A549 (cell line): ENCODE measurements around the gene RNF2. TPM values are rescaled to one million over a fixed set of nuclear protein-coding genes. Genes with fewer than 3 reads are reported as not detected.

Experiments
- ATAC-seq, 2 experiments: fragments of 200-7000 bp in 1 of 2; fragments of >200 bp in 1 of 2; cut with Nextera tagmentation in 1 of 2; cut with Tn5 transposase in 1 of 2; 3 replicates each; pipeline versions ENCODE4 v1.8.0 to v1.9.1; 2018 to 2020; ENCODE audit warnings: mild to moderate bottlenecking in 1 of 2, moderate library complexity in 1 of 2
- CTCF ChIA-PET: fragments of 300-600 bp; sonication (Branson Sonifier 250); formaldehyde crosslinking; extraction: SDS; loops from one replicate; lab custom pipeline; 2021; ENCODE audit warnings: antibody characterized with exemption, inconsistent platforms; lab: Yijun Ruan, JAX
- POLR2A ChIA-PET: fragments of 350-600 bp; formaldehyde crosslinking; extraction: SDS; loops from one replicate; lab custom pipeline; 2021; ENCODE audit warnings: antibody characterized with exemption, inconsistent platforms; lab: Yijun Ruan, JAX
- DNase-seq, 2 experiments: peaks; one replicate each; pipeline versions ENCODE4 v3.0.0 to v3.0.0-alpha.2; 2011 to 2016; ENCODE audit warnings: low read depth in 1 of 2, low spot score in 1 of 2
- FAIRE-seq: peaks from 2 replicates; lab custom pipeline; 2011; peaks lifted over from hg19 to GRCh38; lab: Jason Lieb, UNC
- H3K27ac ChIP-seq, 2 experiments: fragments of >200 bp; sonication (Bioruptor Twin); formaldehyde crosslinking; 3 replicates each; pipeline ENCODE4 v1.5.1; 2016 to 2017
- H3K4me1 ChIP-seq: fragments of >200 bp; sonication (Bioruptor Twin); formaldehyde crosslinking; 3 replicates; pipeline ENCODE4 v1.6.1; 2016
- H3K4me2 ChIP-seq: fragments of >200 bp; sonication (Bioruptor Twin); formaldehyde crosslinking; 3 replicates; pipeline ENCODE4 v1.6.1; 2016
- H3K4me3 ChIP-seq: fragments of >200 bp; sonication (Bioruptor Twin); formaldehyde crosslinking; 3 replicates; pipeline ENCODE4 v1.5.1; 2016
- H3K9me3 ChIP-seq: fragments of >200 bp; sonication (Bioruptor Twin); formaldehyde crosslinking; 3 replicates; pipeline ENCODE4 v1.6.1; 2016
- BHLHE40 ChIP-seq: IDR thresholded peaks from 2 replicates; pipeline ENCODE4 v1.6.1; 2012; ENCODE audit warnings: low read depth, low read length, inconsistent platforms
- EHMT2 ChIP-seq: fragments of 200-600 bp; sonication (generic); IDR thresholded peaks from 2 replicates; pipeline ENCODE4 v1.6.1; 2016; ENCODE audit warnings: antibody characterized with exemption, low read depth, mild to moderate bottlenecking, moderate library complexity
- EP300 ChIP-seq, 2 experiments: fragments of >200 bp; sonication (Bioruptor Twin); formaldehyde crosslinking; IDR thresholded peaks; 2 replicates in 1 of 2; 3 replicates in 1 of 2; pipeline ENCODE4 v1.6.1; 2016 to 2017
- ESRRA ChIP-seq: fragments of 150-350 bp; IDR thresholded peaks from 2 replicates; pipeline ENCODE4 v1.6.1; 2014; ENCODE audit warnings: mild to moderate bottlenecking, low read length, borderline replicate concordance
- FOSL2 ChIP-seq, 2 experiments: fragments of 450-650 bp in 1 of 2; fragments of >200 bp in 1 of 2; sonication (Bioruptor Twin) in 1 of 2; formaldehyde crosslinking; IDR thresholded peaks; 2 replicates each; pipeline versions ENCODE4 v1.5.0 to v1.6.1; 2016 to 2020; ENCODE audit warnings: mild to moderate bottlenecking in 1 of 2, moderate library complexity in 1 of 2
- HOXB5 ChIP-seq: fragments of 250-450 bp; sonication (Bioruptor Pico); IDR thresholded peaks from 2 replicates; pipeline ENCODE4 v1.5.0; 2020; ENCODE audit warnings: mild to moderate bottlenecking, moderate library complexity
- JUN ChIP-seq, 2 experiments: fragments of >200 bp; sonication (Bioruptor Twin); formaldehyde crosslinking; IDR thresholded peaks; 2 replicates in 1 of 2; 3 replicates in 1 of 2; pipeline ENCODE4 v1.6.1; 2016 to 2017
- MAZ ChIP-seq: fragments of 150-350 bp; IDR thresholded peaks from 2 replicates; pipeline ENCODE4 v1.6.1; 2014; ENCODE audit warnings: antibody characterized with exemption, low read depth, low read length, borderline replicate concordance
- MYC ChIP-seq: IDR thresholded peaks from 2 replicates; pipeline ENCODE4 v1.6.1; 2012; ENCODE audit warnings: mild to moderate bottlenecking, inconsistent platforms, low read length, improper control_type of control experiment, borderline replicate concordance
- NFE2L2 ChIP-seq: fragments of 150-350 bp; conservative IDR thresholded peaks from 2 replicates; pipeline ENCODE4 v1.6.1; 2014; ENCODE audit warnings: low read length
- POLR2A ChIP-seq: IDR thresholded peaks from 2 replicates; pipeline ENCODE4 v1.6.1; 2012; ENCODE audit warnings: mild to moderate bottlenecking, low read length
- RARB ChIP-seq: fragments of 250-450 bp; sonication (Bioruptor Pico); IDR thresholded peaks from 2 replicates; pipeline ENCODE4 v1.8.0; 2021; ENCODE audit warnings: mild to moderate bottlenecking, moderate library complexity
- RCOR1 ChIP-seq: fragments of 150-350 bp; IDR thresholded peaks from 2 replicates; pipeline ENCODE4 v1.6.1; 2014; ENCODE audit warnings: antibody characterized with exemption, low read length, low read depth
- RNF2 ChIP-seq: fragments of 200-600 bp; sonication (generic); IDR thresholded peaks from 2 replicates; pipeline ENCODE4 v1.6.1; 2016; ENCODE audit warnings: low read depth, mild to moderate bottlenecking, antibody characterized with exemption, moderate library complexity, borderline replicate concordance
- TP53 ChIP-seq: fragments of 250-450 bp; sonication (Bioruptor Pico); IDR thresholded peaks from 2 replicates; pipeline ENCODE4 v1.5.0; 2021; ENCODE audit warnings: mild to moderate bottlenecking, moderate library complexity
- ZFP36 ChIP-seq: fragments of 450-650 bp; IDR thresholded peaks from 2 replicates; pipeline ENCODE4 v1.6.1; 2014; ENCODE audit warnings: borderline replicate concordance; ENCODE audit not compliant: partially characterized antibody
- ZNF302 ChIP-seq: fragments of 250-450 bp; sonication (Bioruptor Pico); IDR thresholded peaks from 2 replicates; pipeline ENCODE4 v1.9.0; 2021; ENCODE audit warnings: inconsistent platforms, mild to moderate bottlenecking, moderate library complexity
- WGBS: methylation state at CpG from one replicate; pipeline ENCODE4 v1.1.6; 2017; ENCODE audit errors: missing lambda C conversion rate; 5-methylcytosine and 5-hydroxymethylcytosine counted together
- polyA plus RNA-seq, 4 experiments: library from polyadenylated mRNA; depleted of rRNA in 3 of 4; stranded (reverse); fragments of >200 nt; fragmentation: RNase III in 1 of 4; extraction: RNeasy Plus Mini Kit Qiagen cat#74134 plus additional on column Dnase treatment in 1 of 4; gene quantifications; 2 replicates in 3 of 4; 3 replicates in 1 of 4; pipeline ENCODE4 v1.2.3, GENCODE V29; 2011 to 2017
- TF ChIP-seq, protein P1 (sequence below): fragments of >200 bp; sonication (Bioruptor Twin); formaldehyde crosslinking; IDR thresholded peaks from 3 replicates; pipeline ENCODE4 v1.6.1; 2016
- TF ChIP-seq, protein P2 (sequence below): fragments of >200 bp; sonication (Bioruptor Twin); formaldehyde crosslinking; IDR thresholded peaks from 2 replicates; pipeline ENCODE4 v1.6.1; 2016
- TF ChIP-seq, protein P3 (sequence below): IDR thresholded peaks from 2 replicates; pipeline ENCODE4 v1.6.1; 2012
- TF ChIP-seq, protein P4 (sequence below): fragments of 250-450 bp; sonication (Bioruptor Pico); IDR thresholded peaks from 2 replicates; pipeline ENCODE4 v1.5.0; 2020; ENCODE audit warnings: low read depth, mild to moderate bottlenecking, moderate library complexity
- TF ChIP-seq, protein P5 (sequence below): fragments of >200 bp; sonication (Bioruptor Twin); formaldehyde crosslinking; IDR thresholded peaks from 3 replicates; pipeline ENCODE4 v1.5.1; 2016
- TF ChIP-seq, protein P6 (sequence below): IDR thresholded peaks from 2 replicates; pipeline ENCODE4 v1.6.1; 2012; ENCODE audit warnings: low read depth, borderline replicate concordance

RNF2 gene
- polyA plus RNA-seq, 2 of the 4 experiments (the other 2 are of a cell fraction): 16.6 to 38.2 TPM

DNA sequence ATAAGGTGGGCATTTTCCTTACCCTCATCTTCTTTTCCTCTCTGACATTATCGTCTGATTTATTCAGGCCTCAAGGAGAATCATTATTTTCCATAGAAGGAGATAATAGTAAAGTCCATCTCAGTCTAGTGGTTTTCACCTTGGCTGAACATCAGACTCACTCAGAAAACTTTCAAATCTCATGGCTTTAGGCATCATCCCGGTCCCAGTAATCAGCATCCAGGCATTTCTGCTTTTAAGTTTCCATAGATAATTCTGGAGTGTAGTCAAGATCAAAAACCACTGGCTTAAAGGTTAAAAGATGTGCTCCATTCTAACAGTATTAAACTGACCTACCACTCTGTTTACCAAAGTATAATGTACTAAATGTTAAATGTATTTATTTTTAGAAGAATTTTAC lies 49.4 kb downstream of the RNF2 start:
- DNase-seq: no peak
- no peak overlapping the region for H3K4me2 ChIP-seq
- ChIA-PET CTCF (no interaction called here), POLR2A (no interaction called here)
- H3K4me3 ChIP-seq: no peak overlapping the region
- no peak overlapping the region for H3K27ac ChIP-seq
- H3K4me1 ChIP-seq: no peaks in the 10 kb centered on the region
- TF ChIP-seq, protein P1, sequence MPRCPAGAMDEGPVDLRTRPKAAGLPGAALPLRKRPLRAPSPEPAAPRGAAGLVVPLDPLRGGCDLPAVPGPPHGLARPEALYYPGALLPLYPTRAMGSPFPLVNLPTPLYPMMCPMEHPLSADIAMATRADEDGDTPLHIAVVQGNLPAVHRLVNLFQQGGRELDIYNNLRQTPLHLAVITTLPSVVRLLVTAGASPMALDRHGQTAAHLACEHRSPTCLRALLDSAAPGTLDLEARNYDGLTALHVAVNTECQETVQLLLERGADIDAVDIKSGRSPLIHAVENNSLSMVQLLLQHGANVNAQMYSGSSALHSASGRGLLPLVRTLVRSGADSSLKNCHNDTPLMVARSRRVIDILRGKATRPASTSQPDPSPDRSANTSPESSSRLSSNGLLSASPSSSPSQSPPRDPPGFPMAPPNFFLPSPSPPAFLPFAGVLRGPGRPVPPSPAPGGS: no peak
- no peak for TF ChIP-seq ESRRA
- no peak for TF ChIP-seq ZNF302 (CRISPR knock-in tag)
- WGBS: 85% methylated on average over 2 of the region's 2 CpGs
- no peaks in the 10 kb centered on the region for H3K9me3 ChIP-seq
- FAIRE-seq: no peak
- ATAC-seq: no peak

DNA sequence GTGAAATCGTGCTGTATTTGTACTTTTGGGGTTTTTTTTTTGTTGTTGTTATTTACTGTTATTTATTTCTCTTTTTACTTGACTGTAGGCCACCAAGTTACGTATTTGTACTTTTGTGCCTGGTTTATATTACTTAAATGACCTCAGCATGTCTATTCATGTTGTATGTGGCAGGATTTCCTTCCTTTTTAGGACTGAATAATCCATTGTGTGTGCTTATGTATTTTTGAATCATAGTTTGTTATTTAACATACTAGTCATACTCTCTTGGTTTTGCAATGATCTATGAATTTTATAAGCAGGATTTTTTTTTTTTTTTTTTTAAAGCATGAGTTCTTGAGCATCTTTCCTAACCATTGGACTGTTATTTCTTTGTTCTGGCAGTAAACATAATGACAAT lies 51.2 kb downstream of the RNF2 start:
- TF ChIP-seq RARB (CRISPR knock-in tag) (no peak), TP53 (CRISPR knock-in tag) (no peak), MYC (no peak), POLR2A (no peak), HOXB5 (CRISPR knock-in tag) (no peak), ZNF302 (CRISPR knock-in tag) (no peak), RCOR1 (no peak)
- TF ChIP-seq, protein P2, sequence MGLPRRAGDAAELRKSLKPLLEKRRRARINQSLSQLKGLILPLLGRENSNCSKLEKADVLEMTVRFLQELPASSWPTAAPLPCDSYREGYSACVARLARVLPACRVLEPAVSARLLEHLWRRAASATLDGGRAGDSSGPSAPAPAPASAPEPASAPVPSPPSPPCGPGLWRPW: no peak
- ATAC-seq: no peak
- H3K27ac ChIP-seq: no peak overlapping the region
- WGBS: 81% methylated on average over 2 of the region's 2 CpGs
- no peaks in the 10 kb centered on the region for H3K9me3 ChIP-seq
- no peak for DNase-seq
- no peaks in the 10 kb centered on the region for H3K4me1 ChIP-seq
- H3K4me3 ChIP-seq: no peak overlapping the region
- ChIA-PET POLR2A (no interaction called here), CTCF (no interaction called here)
- H3K4me2 ChIP-seq: no peak overlapping the region
- FAIRE-seq: no peak

DNA sequence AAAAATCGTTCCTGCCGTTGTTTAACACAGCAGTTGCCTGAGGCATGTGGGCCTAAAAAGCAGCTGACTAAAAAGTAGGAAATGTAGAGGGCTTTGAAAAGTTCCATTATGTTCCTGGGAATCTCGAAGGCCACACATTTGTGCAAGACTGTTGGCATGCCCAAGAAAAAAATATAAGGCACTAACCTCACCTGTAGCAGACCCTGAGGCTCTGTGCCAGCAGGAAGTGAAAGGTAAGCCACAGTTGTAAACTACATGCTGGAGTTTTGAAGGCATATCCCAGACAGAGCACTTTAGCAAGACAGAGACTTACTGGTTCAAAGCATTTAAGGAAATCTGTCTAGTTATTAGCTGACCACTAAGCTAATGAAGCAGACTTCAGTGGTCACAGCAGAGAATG lies 58.7 kb downstream of the RNF2 start:
- Histone ChIP-seq H3K27ac (no peak overlapping the region), H3K4me3 (no peak overlapping the region), H3K4me2 (no peak overlapping the region), H3K4me1 (no peaks in the 10 kb centered on the region), H3K9me3 (peaks cover 11% of the 10 kb centered on the region; the same call in 1 of the 3 replicates)
- no peak for FAIRE-seq
- TF ChIP-seq, protein P3, sequence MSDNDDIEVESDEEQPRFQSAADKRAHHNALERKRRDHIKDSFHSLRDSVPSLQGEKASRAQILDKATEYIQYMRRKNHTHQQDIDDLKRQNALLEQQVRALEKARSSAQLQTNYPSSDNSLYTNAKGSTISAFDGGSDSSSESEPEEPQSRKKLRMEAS: no peak
- no peak for TF ChIP-seq BHLHE40
- TF ChIP-seq NFE2L2: no peak
- TF ChIP-seq, protein P1: no peak
- TF ChIP-seq, protein P4, sequence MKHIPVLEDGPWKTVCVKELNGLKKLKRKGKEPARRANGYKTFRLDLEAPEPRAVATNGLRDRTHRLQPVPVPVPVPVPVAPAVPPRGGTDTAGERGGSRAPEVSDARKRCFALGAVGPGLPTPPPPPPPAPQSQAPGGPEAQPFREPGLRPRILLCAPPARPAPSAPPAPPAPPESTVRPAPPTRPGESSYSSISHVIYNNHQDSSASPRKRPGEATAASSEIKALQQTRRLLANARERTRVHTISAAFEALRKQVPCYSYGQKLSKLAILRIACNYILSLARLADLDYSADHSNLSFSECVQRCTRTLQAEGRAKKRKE (CRISPR knock-in tag): no peak
- no peak for TF ChIP-seq HOXB5 (CRISPR knock-in tag)
- TF ChIP-seq EP300 (IDR thresholded peaks at IDR 0.05): no peak
- TF ChIP-seq EHMT2: no peak
- no peak for TF ChIP-seq RNF2
- TF ChIP-seq, protein P5, sequence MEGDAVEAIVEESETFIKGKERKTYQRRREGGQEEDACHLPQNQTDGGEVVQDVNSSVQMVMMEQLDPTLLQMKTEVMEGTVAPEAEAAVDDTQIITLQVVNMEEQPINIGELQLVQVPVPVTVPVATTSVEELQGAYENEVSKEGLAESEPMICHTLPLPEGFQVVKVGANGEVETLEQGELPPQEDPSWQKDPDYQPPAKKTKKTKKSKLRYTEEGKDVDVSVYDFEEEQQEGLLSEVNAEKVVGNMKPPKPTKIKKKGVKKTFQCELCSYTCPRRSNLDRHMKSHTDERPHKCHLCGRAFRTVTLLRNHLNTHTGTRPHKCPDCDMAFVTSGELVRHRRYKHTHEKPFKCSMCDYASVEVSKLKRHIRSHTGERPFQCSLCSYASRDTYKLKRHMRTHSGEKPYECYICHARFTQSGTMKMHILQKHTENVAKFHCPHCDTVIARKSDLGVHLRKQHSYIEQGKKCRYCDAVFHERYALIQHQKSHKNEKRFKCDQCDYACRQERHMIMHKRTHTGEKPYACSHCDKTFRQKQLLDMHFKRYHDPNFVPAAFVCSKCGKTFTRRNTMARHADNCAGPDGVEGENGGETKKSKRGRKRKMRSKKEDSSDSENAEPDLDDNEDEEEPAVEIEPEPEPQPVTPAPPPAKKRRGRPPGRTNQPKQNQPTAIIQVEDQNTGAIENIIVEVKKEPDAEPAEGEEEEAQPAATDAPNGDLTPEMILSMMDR: no peak
- TF ChIP-seq ZFP36: no peak
- TF ChIP-seq FOSL2 (IDR thresholded peaks at IDR 0.05): no peak
- TF ChIP-seq FOSL2 (CRISPR knock-in tag; IDR thresholded peaks at IDR 0.05): no peak
- TF ChIP-seq, protein P6, sequence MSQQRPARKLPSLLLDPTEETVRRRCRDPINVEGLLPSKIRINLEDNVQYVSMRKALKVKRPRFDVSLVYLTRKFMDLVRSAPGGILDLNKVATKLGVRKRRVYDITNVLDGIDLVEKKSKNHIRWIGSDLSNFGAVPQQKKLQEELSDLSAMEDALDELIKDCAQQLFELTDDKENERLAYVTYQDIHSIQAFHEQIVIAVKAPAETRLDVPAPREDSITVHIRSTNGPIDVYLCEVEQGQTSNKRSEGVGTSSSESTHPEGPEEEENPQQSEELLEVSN: no peak
- no peak for TF ChIP-seq MAZ
- no peak for TF ChIP-seq JUN (IDR thresholded peaks at IDR 0.05)
- ChIA-PET POLR2A (no interaction called here), CTCF (interaction anchor here (1.5 kb wide), 1 partner anchor 54 kb away, joined by 3 read pairs; no protein-coding TSS in a partner anchor)
- DNase-seq: no peak
- ATAC-seq: no peak
- whole genome bisulfite sequencing: 88% methylated on average over 3 of the region's 3 CpGs
